Right lobe of liver (tissue), 6 donors: ENCODE results near the gene UBA3. TPM values are rescaled to one million over a fixed set of nuclear protein-coding genes. Genes with fewer than 3 reads are reported as not detected.
A peak's percentile ranks its signal among the peaks of the same experiment; 100 is the strongest.

Experiments used
- ATAC-seq, 4 donors: fragments of 200-7000 bp; cut with Tn5 transposase; one replicate each; pipeline ENCODE4 v1.9.1; 2020; ENCODE audit warnings: mild to moderate bottlenecking in 4 of 4, moderate library complexity in 4 of 4
- DNase-seq, 3 donors: peaks; one replicate each; pipeline ENCODE4 v3.0.0-alpha.2; 2020
- H3K27ac ChIP-seq, 3 donors: fragments of 200-600 bp; one replicate each; pipeline ENCODE4 v1.8.0; 2022
- H3K27me3 ChIP-seq, 2 donors: fragments of 200-600 bp; one replicate each; pipeline ENCODE4 v1.8.0; 2022
- H3K36me3 ChIP-seq, 4 donors: fragments of 200-600 bp; sonication (generic) in 1 of 4; one replicate each; pipeline versions ENCODE4 v1.5.1 to v1.8.0; 2017 to 2022; ENCODE audit warnings: control low read depth in 1 of 4
- H3K4me1 ChIP-seq, 4 donors: fragments of 200-600 bp; sonication (generic) in 1 of 4; one replicate each; pipeline versions ENCODE4 v1.5.1 to v1.8.0; 2017 to 2022; ENCODE audit warnings: control low read depth in 1 of 4
- H3K4me3 ChIP-seq, 3 donors: fragments of 200-600 bp; one replicate each; pipeline ENCODE4 v1.8.0; 2022
- H3K9me3 ChIP-seq, 4 donors: fragments of 200-600 bp; sonication (generic) in 1 of 4; one replicate each; pipeline versions ENCODE4 v1.5.1 to v1.8.0; 2017 to 2022; ENCODE audit warnings: control low read depth in 1 of 4
- CTCF ChIP-seq, 4 donors: fragments of 200-600 bp in 3 of 4; fragments of 450-650 bp in 1 of 4; IDR thresholded peaks; one replicate each; pipeline versions ENCODE4 v1.5.1 to v1.8.0; 2016 to 2022; ENCODE audit warnings: antibody characterized with exemption in 4 of 4, mild to moderate bottlenecking in 2 of 4
- POLR2A ChIP-seq: fragments of 450-650 bp; IDR thresholded peaks from one replicate; pipeline ENCODE4 v1.6.1; 2017; ENCODE audit warnings: antibody characterized with exemption, mild to moderate bottlenecking
- WGBS: methylation state at CpG from one replicate; pipeline ENCODE4 v1.1.6; 2018; ENCODE audit warnings: low coverage, low lambda C conversion rate; ENCODE audit not compliant: insufficient coverage; ENCODE audit errors: missing lambda C conversion rate; 5-methylcytosine and 5-hydroxymethylcytosine counted together
- intact Hi-C, 2 donors: fragments of 100-400 bp; cut with DNase I; formaldehyde crosslinking; loops; one replicate each; pipeline versions ENCODE4 v1.11.2 to v1.14.1; 2022
- total RNA-seq, 6 experiments: library from RNA; depleted of rRNA in 2 of 6; stranded (reverse); fragments of >200 nt in 2 of 6; fragmentation: NEBNext Ultra II Directional in 3 of 6; extraction: Animal tissue kit (Norgen Biotek cat#: 25700) in 3 of 6; gene quantifications; one replicate each; pipeline versions ENCODE4 v1.1.0 to v1.2.4, GENCODE V29; 2016 to 2023
- donor health status: DM: no; HTN: yes; CAD: no.
- donor health status: DM: no; HTN: no; CAD: no.
- donor health status: DM: no; HTN: no; CAD: no.
- donor health status: DM: no; HTN: yes; CAD: no.
- donor health status: DM: no; HTN: yes; CAD: no.

Gene UBA3
- total RNA-seq, 6 experiments from 2014 or later: 17.2 to 27.3 (median 20.3) TPM

- intact Hi-C loops: no loop called here
- H3K4me3 ChIP-seq: no peak overlapping the region
- TF ChIP-seq CTCF (IDR thresholded peaks at IDR 0.05) (no peak), POLR2A (no peak)
- no peaks in the 10 kb centered on the region for H3K36me3 ChIP-seq
- no peak for ATAC-seq
- no peaks in the 10 kb centered on the region for H3K9me3 ChIP-seq
- no peak for DNase-seq
- no peak overlapping the region for H3K27ac ChIP-seq
- 90% methylated on average over 4 of the region's 4 CpGs for WGBS
- H3K4me1 ChIP-seq: no peaks in the 10 kb centered on the region
- H3K27me3 ChIP-seq: no peaks in the 10 kb centered on the region
Measured at GRCh38 chr3:69116162-69116561, 36.0 kb upstream of the UBA3 start.

GRCh38 chr3:69115731-69116130 is 35.6 kb upstream of the UBA3 start:
- H3K27ac ChIP-seq: no peak overlapping the region
- WGBS: 63% methylated on average over 2 of the region's 2 CpGs
- H3K36me3 ChIP-seq: no peaks in the 10 kb centered on the region
- no peak for DNase-seq
- no peak overlapping the region for H3K4me3 ChIP-seq
- ATAC-seq: no peak
- no peaks in the 10 kb centered on the region for H3K9me3 ChIP-seq
- intact Hi-C loops: no loop called here
- no peaks in the 10 kb centered on the region for H3K27me3 ChIP-seq
- TF ChIP-seq CTCF (IDR thresholded peaks at IDR 0.05): no peak
- no peak for TF ChIP-seq POLR2A
- no peaks in the 10 kb centered on the region for H3K4me1 ChIP-seq

GRCh38 chr3:69113536-69113935 is 33.4 kb upstream of the UBA3 start:
- ATAC-seq (no peak), DNase-seq (no peak)
- Histone ChIP-seq H3K4me1 (no peaks in the 10 kb centered on the region), H3K27me3 (no peaks in the 10 kb centered on the region), H3K36me3 (no peaks in the 10 kb centered on the region), H3K4me3 (no peak overlapping the region), H3K9me3 (no peaks in the 10 kb centered on the region), H3K27ac (no peak overlapping the region)
- intact Hi-C loops: no loop called here
- no peak for TF ChIP-seq CTCF (IDR thresholded peaks at IDR 0.05)
- no peak for TF ChIP-seq POLR2A
- 88% methylated on average over 3 of the region's 3 CpGs for WGBS

- intact Hi-C loops: no loop called here
- Histone ChIP-seq H3K27me3 (no peaks in the 10 kb centered on the region), H3K36me3 (no peaks in the 10 kb centered on the region), H3K27ac (no peak overlapping the region), H3K4me1 (no peaks in the 10 kb centered on the region), H3K4me3 (no peak overlapping the region), H3K9me3 (no peaks in the 10 kb centered on the region)
- peak in 2 of 4 donors; percentile 26 to 29 for ATAC-seq
- WGBS: 22% methylated on average over 1 of the region's 1 CpG
- no peak for TF ChIP-seq POLR2A
- TF ChIP-seq CTCF (IDR thresholded peaks at IDR 0.05): no peak
- no peak for DNase-seq
Measured at GRCh38 chr3:69110941-69111546, 30.9 kb upstream of the UBA3 start.

- DNase-seq (no peak), ATAC-seq (no peak)
- Histone ChIP-seq H3K4me1 (no peaks in the 10 kb centered on the region), H3K9me3 (no peaks in the 10 kb centered on the region), H3K4me3 (no peak overlapping the region), H3K27ac (no peak overlapping the region), H3K27me3 (no peaks in the 10 kb centered on the region), H3K36me3 (peaks cover 0 to 20% (median 2%) of the 10 kb centered on the region in 4 donors)
- intact Hi-C loops: no loop called here
- 70% methylated on average over 5 of the region's 5 CpGs for WGBS
- TF ChIP-seq POLR2A: no peak
- no peak for TF ChIP-seq CTCF (IDR thresholded peaks at IDR 0.05)
Measured at GRCh38 chr3:69108811-69109210, 28.6 kb upstream of the UBA3 start.
